Fibroblast of lung (primary cell): ENCODE data around the gene COL15A1. TPM values are rescaled to one million over a fixed set of nuclear protein-coding genes. Genes with fewer than 3 reads are reported as not detected.

ENCODE experiments used
- DNase-seq, 2 donors: peaks; one replicate each; pipeline versions ENCODE4 v3.0.0 to v3.0.0-alpha.2; 2010; ENCODE audit warnings: low read depth in 2 of 2
- H2AFZ ChIP-seq: 2 replicates; pipeline ENCODE4 v1.5.1; 2012; ENCODE audit warnings: low read length, control low read depth, inconsistent platforms
- H3K27ac ChIP-seq: 2 replicates; pipeline ENCODE4 v1.5.1; 2011; ENCODE audit warnings: low read length, control low read depth; ENCODE audit not compliant: insufficient read depth
- H3K27me3 ChIP-seq: 2 replicates; pipeline ENCODE4 v1.5.1; 2011; ENCODE audit warnings: mild to moderate bottlenecking, low read length; ENCODE audit not compliant: control insufficient read depth, insufficient read depth
- H3K36me3 ChIP-seq: 2 replicates; pipeline ENCODE4 v1.5.1; 2011; ENCODE audit warnings: low read length; ENCODE audit not compliant: control insufficient read depth, insufficient read depth
- H3K4me1 ChIP-seq: 2 replicates; pipeline ENCODE4 v1.5.1; 2011; ENCODE audit warnings: low read length; ENCODE audit not compliant: control insufficient read depth, insufficient read depth; ENCODE audit errors: extremely low read depth
- H3K4me2 ChIP-seq: 2 replicates; pipeline ENCODE4 v1.5.1; 2011; ENCODE audit warnings: low read length, control low read depth; ENCODE audit not compliant: insufficient read depth; ENCODE audit errors: extremely low read depth
- H3K4me3 ChIP-seq, 4 experiments: fragments of 200-600 bp in 1 of 4; sonication (generic) in 1 of 4; replicated peaks in 1 of 4; 2 replicates each; pipeline ENCODE4 v1.5.1; 2011 to 2016; ENCODE audit warnings: low read length in 4 of 4, low read depth in 3 of 4, mild to moderate bottlenecking in 3 of 4, control low read depth in 2 of 4, inconsistent platforms in 1 of 4, mixed read lengths in 1 of 4; ENCODE audit not compliant: insufficient read depth in 1 of 4; ENCODE audit errors: control extremely low read depth in 1 of 4
- H3K79me2 ChIP-seq: 2 replicates; pipeline ENCODE4 v1.5.1; 2012; ENCODE audit warnings: mild to moderate bottlenecking, low read length, inconsistent platforms; ENCODE audit not compliant: control insufficient read depth, insufficient read depth
- H3K9ac ChIP-seq: 2 replicates; pipeline ENCODE4 v1.5.1; 2011; ENCODE audit warnings: mild to moderate bottlenecking, low read length, control low read depth; ENCODE audit not compliant: insufficient read depth
- H3K9me3 ChIP-seq: 2 replicates; pipeline ENCODE4 v1.5.1; 2012; ENCODE audit warnings: low read depth, low read length; ENCODE audit not compliant: control insufficient read depth, insufficient read depth
- H4K20me1 ChIP-seq: 2 replicates; pipeline ENCODE4 v1.5.1; 2011; ENCODE audit warnings: low read length; ENCODE audit not compliant: control insufficient read depth, insufficient read depth; ENCODE audit errors: extremely low read depth
- EZH2 ChIP-seq: IDR thresholded peaks from 2 replicates; pipeline ENCODE4 v1.5.1; 2012; ENCODE audit warnings: low read length, control low read depth, mild to moderate bottlenecking; ENCODE audit errors: missing control alignments
- polyA plus RNA-seq, 2 donors: library from polyadenylated mRNA; depleted of rRNA in 1 of 2; stranded (reverse) in 1 of 2; unstranded in 1 of 2; fragments of >200 nt; gene quantifications; 2 replicates each; pipeline ENCODE4 v1.2.1, GENCODE V29; 2011 to 2012; ENCODE audit warnings: missing spikeins in 1 of 2
- total RNA-seq: library from RNA; depleted of rRNA; stranded (reverse); fragments of >200 nt; gene quantifications from 2 replicates; pipeline ENCODE4 v1.2.1, GENCODE V29; 2014
- TF ChIP-seq, protein P1 (sequence below), 2 donors: IDR thresholded peaks in 1 of 2; conservative IDR thresholded peaks in 1 of 2; 1 replicate in 1 of 2; 2 replicates in 1 of 2; pipeline ENCODE4 v1.5.1; 2011 to 2012; ENCODE audit warnings: low read length in 2 of 2, control low read depth in 1 of 2, inconsistent platforms in 1 of 2, low read depth in 1 of 2, mild to moderate bottlenecking in 1 of 2

COL15A1 gene
- total and polyA plus RNA-seq, 2 donors (not counting 1 experiment from before 2014, with no cell fraction given), result 13.3 to 41.0 TPM

DNA sequence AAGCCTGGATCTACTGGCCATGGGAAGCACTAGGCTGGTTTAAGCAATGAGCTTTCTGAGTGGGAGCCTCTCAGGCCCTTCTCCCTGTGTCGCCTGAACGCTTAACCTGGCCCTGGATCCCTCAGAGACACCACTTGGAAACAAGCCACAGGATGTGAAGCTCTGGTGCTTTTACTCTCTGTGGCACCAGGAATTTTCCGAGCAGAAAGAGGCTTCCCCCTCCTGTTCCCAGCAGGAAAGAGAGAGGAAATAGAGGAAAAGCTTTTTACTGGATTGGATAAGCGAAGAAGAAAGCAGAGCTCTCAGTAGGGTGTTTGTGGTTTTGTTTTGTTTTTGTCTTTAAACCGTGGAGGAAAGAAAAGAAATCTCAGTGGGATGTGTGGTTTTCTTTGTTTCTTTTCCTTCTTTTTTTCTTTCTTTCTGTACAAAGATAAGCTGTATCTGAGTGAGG is 34.5 kb downstream of the COL15A1 start:
- DNase-seq, result no peak
- no peak overlapping the region for H3K9ac ChIP-seq

DNA sequence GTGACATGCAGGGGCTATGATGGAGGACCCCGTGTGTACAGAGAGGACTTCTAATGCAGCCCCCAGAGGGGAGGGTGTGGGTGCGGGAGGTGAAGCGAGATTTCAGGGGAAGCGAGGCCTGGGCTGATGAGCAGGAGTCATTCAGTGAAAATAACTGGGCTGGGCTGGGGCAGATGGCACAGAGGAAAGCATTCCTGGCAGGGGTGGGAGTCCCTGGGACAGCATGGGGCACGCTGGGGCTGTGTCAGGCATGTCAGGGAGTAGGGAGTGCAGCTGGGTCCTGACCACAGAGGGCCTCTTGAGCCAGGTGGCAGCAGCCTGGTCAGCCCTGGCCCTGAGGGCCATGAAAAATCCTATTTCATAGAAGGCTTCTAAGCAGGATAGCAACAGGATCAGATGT is 36.6 kb downstream of the COL15A1 start:
- H3K4me2 ChIP-seq, result no peak overlapping the region

More for the DNA sequence above, 34.5 kb downstream of the COL15A1 start:
- H3K27me3 ChIP-seq, result peaks cover 4% of the 10 kb centered on the region
- H3K4me3 ChIP-seq, result no peak overlapping the region
- no peak overlapping the region for H3K4me2 ChIP-seq
- no peaks in the 10 kb centered on the region for H4K20me1 ChIP-seq
- H3K9me3 ChIP-seq, result no peaks in the 10 kb centered on the region
- H2AFZ ChIP-seq, result no peak overlapping the region
- TF ChIP-seq, protein P1, sequence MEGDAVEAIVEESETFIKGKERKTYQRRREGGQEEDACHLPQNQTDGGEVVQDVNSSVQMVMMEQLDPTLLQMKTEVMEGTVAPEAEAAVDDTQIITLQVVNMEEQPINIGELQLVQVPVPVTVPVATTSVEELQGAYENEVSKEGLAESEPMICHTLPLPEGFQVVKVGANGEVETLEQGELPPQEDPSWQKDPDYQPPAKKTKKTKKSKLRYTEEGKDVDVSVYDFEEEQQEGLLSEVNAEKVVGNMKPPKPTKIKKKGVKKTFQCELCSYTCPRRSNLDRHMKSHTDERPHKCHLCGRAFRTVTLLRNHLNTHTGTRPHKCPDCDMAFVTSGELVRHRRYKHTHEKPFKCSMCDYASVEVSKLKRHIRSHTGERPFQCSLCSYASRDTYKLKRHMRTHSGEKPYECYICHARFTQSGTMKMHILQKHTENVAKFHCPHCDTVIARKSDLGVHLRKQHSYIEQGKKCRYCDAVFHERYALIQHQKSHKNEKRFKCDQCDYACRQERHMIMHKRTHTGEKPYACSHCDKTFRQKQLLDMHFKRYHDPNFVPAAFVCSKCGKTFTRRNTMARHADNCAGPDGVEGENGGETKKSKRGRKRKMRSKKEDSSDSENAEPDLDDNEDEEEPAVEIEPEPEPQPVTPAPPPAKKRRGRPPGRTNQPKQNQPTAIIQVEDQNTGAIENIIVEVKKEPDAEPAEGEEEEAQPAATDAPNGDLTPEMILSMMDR (conservative IDR thresholded peaks at IDR 0.05 in 1 of 2, IDR thresholded peaks at IDR 0.05 in 1 of 2; ENCODE audit: low read depth in 1 of 2, low read length in 2 of 2), result no peak
- TF ChIP-seq EZH2, result no peak
- H3K27ac ChIP-seq, result no peak overlapping the region
- H3K36me3 ChIP-seq, result no peaks in the 10 kb centered on the region
- H3K4me1 ChIP-seq, result peaks cover 9% of the 10 kb centered on the region
- no peaks in the 10 kb centered on the region for H3K79me2 ChIP-seq

DNA sequence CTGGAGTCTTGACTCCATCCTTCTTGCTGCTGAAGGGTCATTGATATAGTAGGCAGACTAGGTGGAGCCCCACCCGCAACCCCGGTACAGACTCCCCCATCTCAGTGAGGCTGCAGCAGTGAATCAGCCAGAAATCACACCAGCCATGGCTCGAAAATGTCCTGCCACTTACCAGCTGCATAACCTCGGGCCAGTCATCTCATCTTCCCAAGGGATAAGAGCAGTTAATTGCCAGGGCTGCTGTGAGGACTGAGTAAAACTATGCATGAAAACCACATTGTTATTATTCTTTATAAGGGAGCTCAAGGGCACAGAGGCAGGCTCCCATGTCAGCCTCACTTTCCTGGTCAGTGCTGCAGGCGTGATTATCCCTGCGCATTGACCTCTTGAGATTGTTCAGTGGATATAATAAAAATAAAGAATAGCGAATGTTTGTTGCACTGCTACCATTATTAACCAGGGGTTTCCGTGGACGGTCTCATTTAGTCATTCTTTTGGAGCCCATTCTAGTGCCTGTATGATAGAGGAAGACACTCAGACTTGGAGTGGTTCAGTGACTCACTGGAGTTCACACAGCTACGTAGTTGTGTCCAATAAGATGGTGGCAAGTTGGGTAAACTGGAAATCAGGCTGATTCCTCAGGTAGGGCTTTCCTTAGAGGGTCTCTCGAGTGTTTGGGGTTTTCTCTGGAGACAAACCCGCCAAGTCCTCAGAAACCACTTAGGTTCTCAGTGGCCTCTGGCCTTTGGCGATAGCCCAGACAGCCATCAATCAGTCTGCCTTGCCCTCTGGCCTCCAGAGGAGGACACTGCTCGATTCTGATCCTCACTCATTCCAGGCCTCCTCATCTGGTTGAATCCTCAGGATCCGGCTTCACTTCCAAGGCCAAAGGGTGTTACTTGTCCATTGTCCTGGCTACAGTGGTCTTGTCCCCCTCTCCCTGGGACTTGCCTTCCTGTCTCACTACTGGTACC is 39.9 kb downstream of the COL15A1 start:
- Histone ChIP-seq H3K36me3 (no peaks in the 10 kb centered on the region), H3K4me2 (no peak overlapping the region), H3K9me3 (no peaks in the 10 kb centered on the region), H3K4me1 (peaks cover 11% of the 10 kb centered on the region), H3K9ac (no peak overlapping the region), H3K27ac (peak overlapping the region; percentile 56), H3K79me2 (no peaks in the 10 kb centered on the region), H2AFZ (no peak overlapping the region), H3K27me3 (no peaks in the 10 kb centered on the region), H4K20me1 (no peaks in the 10 kb centered on the region), H3K4me3 (no peak overlapping the region)
- peak; percentile 92 to 95 for DNase-seq
- no peak for TF ChIP-seq EZH2
- TF ChIP-seq, protein P1 (conservative IDR thresholded peaks at IDR 0.05 in 1 of 2, IDR thresholded peaks at IDR 0.05 in 1 of 2; ENCODE audit: low read depth in 1 of 2, low read length in 2 of 2), result no peak

More for the DNA sequence above, 36.6 kb downstream of the COL15A1 start:
- Histone ChIP-seq H3K27me3 (peaks cover 3% of the 10 kb centered on the region), H3K36me3 (no peaks in the 10 kb centered on the region), H3K79me2 (no peaks in the 10 kb centered on the region), H4K20me1 (no peaks in the 10 kb centered on the region), H3K27ac (no peak overlapping the region), H2AFZ (no peak overlapping the region), H3K4me1 (peaks cover 9% of the 10 kb centered on the region), H3K9ac (no peak overlapping the region), H3K9me3 (no peaks in the 10 kb centered on the region), H3K4me3 (no peak overlapping the region)
- TF ChIP-seq EZH2, result no peak
- TF ChIP-seq, protein P1 (conservative IDR thresholded peaks at IDR 0.05 in 1 of 2, IDR thresholded peaks at IDR 0.05 in 1 of 2; ENCODE audit: low read depth in 1 of 2, low read length in 2 of 2), result no peak
- no peak for DNase-seq
